Smooth muscle cell (in vitro differentiated cells): ENCODE results near the gene GCN1. TPM values are rescaled to one million over a fixed set of nuclear protein-coding genes. Genes with fewer than 3 reads are reported as not detected.

Experiments
- DNase-seq: peaks from one replicate; lab custom pipeline; 2025; ENCODE audit not compliant: unreplicated experiment; lab: John Stamatoyannopoulos, UW
- H2AFZ ChIP-seq: fragments of 200-600 bp; sonication (generic); 2 replicates; pipeline ENCODE4 v1.6.0; 2016; ENCODE audit warnings: antibody characterized with exemption, low read depth, mild to moderate bottlenecking
- H3F3A ChIP-seq: fragments of 200-600 bp; sonication (generic); 2 replicates; pipeline ENCODE4 v1.6.0; 2017; ENCODE audit warnings: antibody characterized with exemption, low read depth
- H3K27ac ChIP-seq: fragments of 200-600 bp; sonication (generic); 2 replicates; pipeline ENCODE4 v1.5.1; 2016; ENCODE audit warnings: low read depth, mild to moderate bottlenecking
- H3K27me3 ChIP-seq: fragments of 200-600 bp; sonication (generic); 2 replicates; pipeline ENCODE4 v1.6.1; 2016; ENCODE audit warnings: low read depth, mild to moderate bottlenecking
- H3K36me3 ChIP-seq: fragments of 200-600 bp; sonication (generic); 2 replicates; pipeline ENCODE4 v1.5.1; 2016; ENCODE audit warnings: low read depth
- H3K4me1 ChIP-seq: fragments of 200-600 bp; sonication (generic); 2 replicates; pipeline ENCODE4 v1.5.1; 2016; ENCODE audit warnings: low read depth
- H3K4me2 ChIP-seq: fragments of 200-600 bp; sonication (generic); 2 replicates; pipeline ENCODE4 v1.6.0; 2016; ENCODE audit warnings: mild to moderate bottlenecking
- H3K4me3 ChIP-seq: fragments of 200-600 bp; sonication (generic); 2 replicates; pipeline ENCODE4 v1.5.1; 2016; ENCODE audit warnings: mild to moderate bottlenecking
- H3K79me2 ChIP-seq: fragments of 200-600 bp; sonication (generic); 2 replicates; pipeline ENCODE4 v1.6.0; 2016; ENCODE audit warnings: low read depth, mild to moderate bottlenecking
- H3K9ac ChIP-seq: fragments of 200-600 bp; sonication (generic); 2 replicates; pipeline ENCODE4 v1.6.0; 2016; ENCODE audit warnings: low read depth
- H3K9me3 ChIP-seq: fragments of 200-600 bp; sonication (generic); replicated peaks from 2 replicates; pipeline ENCODE4 v1.5.1; 2016; ENCODE audit warnings: low read depth
- H4K20me1 ChIP-seq: fragments of 200-600 bp; sonication (generic); 2 replicates; pipeline ENCODE4 v1.6.0; 2016; ENCODE audit warnings: low read depth
- CTCF ChIP-seq: fragments of 200-600 bp; sonication (generic); IDR thresholded peaks from 2 replicates; pipeline ENCODE4 v1.5.1; 2017; ENCODE audit warnings: borderline replicate concordance, mild to moderate bottlenecking, antibody characterized with exemption; ENCODE audit not compliant: insufficient read depth, poor library complexity, severe bottlenecking
- WGBS: methylation state at CpG from one replicate; pipeline ENCODE4 v1.1.7; 2016; ENCODE audit warnings: low lambda C conversion rate; 5-methylcytosine and 5-hydroxymethylcytosine counted together
- polyA plus RNA-seq: library from polyadenylated mRNA; unstranded; fragments of >200 nt; fragmentation: Nextera tagmentation; extraction: Ambion mirVana; gene quantifications from 2 replicates; pipeline ENCODE4 v1.2.1, GENCODE V29; 2016
- total RNA-seq: library from RNA; depleted of rRNA; stranded (reverse); fragments of >200 nt; gene quantifications from 2 replicates; pipeline ENCODE4 v1.2.3, GENCODE V29; 2014

Gene GCN1
- total and polyA plus RNA-seq, 2 experiments from 2014 or later: 31.6 to 44.3 TPM

GRCh38 chr12:120092551-120093335 lies 101.8 kb downstream of the GCN1 start:
- no peak for DNase-seq
- Histone ChIP-seq H3K4me3 (no peak overlapping the region), H3K79me2 (no peaks in the 10 kb centered on the region), H3F3A (peaks cover 1% of the 10 kb centered on the region), H3K4me2 (no peak overlapping the region), H3K27ac (no peak overlapping the region), H2AFZ (no peak overlapping the region), H3K27me3 (no peaks in the 10 kb centered on the region), H3K4me1 (peaks cover 14% of the 10 kb centered on the region), H4K20me1 (peaks cover 27% of the 10 kb centered on the region), H3K36me3 (no peaks in the 10 kb centered on the region), H3K9ac (no peak overlapping the region), H3K9me3 (no peaks in the 10 kb centered on the region)
- no peak for TF ChIP-seq CTCF
- 95% methylated on average over 23 of the region's 23 CpGs for WGBS

- H3K9me3 ChIP-seq: no peaks in the 10 kb centered on the region
- no peak overlapping the region for H2AFZ ChIP-seq
- no peak overlapping the region for H3K9ac ChIP-seq
- no peak for TF ChIP-seq CTCF
- H3K36me3 ChIP-seq: no peaks in the 10 kb centered on the region
- H3K27me3 ChIP-seq: no peaks in the 10 kb centered on the region
- no peak overlapping the region for H3K4me3 ChIP-seq
- H3K79me2 ChIP-seq: no peaks in the 10 kb centered on the region
- H3K4me1 ChIP-seq: peaks cover 15% of the 10 kb centered on the region
- 93% methylated on average over 11 of the region's 12 CpGs for WGBS
- no peak overlapping the region for H3K4me2 ChIP-seq
- DNase-seq: no peak
- peaks cover 21% of the 10 kb centered on the region for H4K20me1 ChIP-seq
- peaks cover 5% of the 10 kb centered on the region for H3F3A ChIP-seq
- H3K27ac ChIP-seq: no peak overlapping the region
Measured at GRCh38 chr12:120091371-120092090, 103.0 kb downstream of the GCN1 start.

GRCh38 chr12:120090626-120091295 lies 103.8 kb downstream of the GCN1 start:
- no peak for DNase-seq
- no peak overlapping the region for H3K4me2 ChIP-seq
- H3K4me3 ChIP-seq: no peak overlapping the region
- H3K27me3 ChIP-seq: no peaks in the 10 kb centered on the region
- H2AFZ ChIP-seq: no peak overlapping the region
- WGBS: 95% methylated on average over 19 of the region's 19 CpGs
- H3K9me3 ChIP-seq: no peaks in the 10 kb centered on the region
- TF ChIP-seq CTCF: no peak
- no peaks in the 10 kb centered on the region for H3K79me2 ChIP-seq
- peaks cover 20% of the 10 kb centered on the region for H4K20me1 ChIP-seq
- no peaks in the 10 kb centered on the region for H3K36me3 ChIP-seq
- peaks cover 5% of the 10 kb centered on the region for H3F3A ChIP-seq
- H3K9ac ChIP-seq: no peak overlapping the region
- H3K4me1 ChIP-seq: peaks cover 19% of the 10 kb centered on the region
- H3K27ac ChIP-seq: no peak overlapping the region
